Measurements from ENCODE around the gene METTL26. TPM values are rescaled to one million over a fixed set of nuclear protein-coding genes. Genes with fewer than 3 reads are reported as not detected.
A peak's percentile ranks its signal among the peaks of the same experiment; 100 is the strongest.

The METTL26 gene
- polyA plus RNA-seq, 1 experiment = 105 TPM

DNA sequence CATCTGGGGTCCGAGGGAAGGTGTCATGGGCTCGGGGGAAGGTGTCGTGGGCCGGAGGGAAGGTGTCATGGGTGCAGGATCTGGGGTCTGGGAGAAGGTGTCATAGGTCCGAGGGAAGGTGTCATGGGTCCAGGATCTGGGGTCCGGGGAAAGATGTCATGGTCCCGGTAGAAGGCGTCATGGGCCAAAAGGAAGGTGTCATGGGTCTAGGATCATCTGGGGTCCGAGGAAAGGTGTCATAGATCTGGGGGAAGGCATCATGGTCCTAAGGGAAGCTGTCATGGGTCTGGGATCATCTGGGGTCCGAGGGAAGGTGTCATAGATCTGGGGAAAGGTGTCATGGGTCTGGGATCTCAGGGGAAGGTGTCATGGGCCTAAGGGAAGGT lies 45.3 kb downstream of the METTL26 start:
- TF ChIP-seq, protein P1, sequence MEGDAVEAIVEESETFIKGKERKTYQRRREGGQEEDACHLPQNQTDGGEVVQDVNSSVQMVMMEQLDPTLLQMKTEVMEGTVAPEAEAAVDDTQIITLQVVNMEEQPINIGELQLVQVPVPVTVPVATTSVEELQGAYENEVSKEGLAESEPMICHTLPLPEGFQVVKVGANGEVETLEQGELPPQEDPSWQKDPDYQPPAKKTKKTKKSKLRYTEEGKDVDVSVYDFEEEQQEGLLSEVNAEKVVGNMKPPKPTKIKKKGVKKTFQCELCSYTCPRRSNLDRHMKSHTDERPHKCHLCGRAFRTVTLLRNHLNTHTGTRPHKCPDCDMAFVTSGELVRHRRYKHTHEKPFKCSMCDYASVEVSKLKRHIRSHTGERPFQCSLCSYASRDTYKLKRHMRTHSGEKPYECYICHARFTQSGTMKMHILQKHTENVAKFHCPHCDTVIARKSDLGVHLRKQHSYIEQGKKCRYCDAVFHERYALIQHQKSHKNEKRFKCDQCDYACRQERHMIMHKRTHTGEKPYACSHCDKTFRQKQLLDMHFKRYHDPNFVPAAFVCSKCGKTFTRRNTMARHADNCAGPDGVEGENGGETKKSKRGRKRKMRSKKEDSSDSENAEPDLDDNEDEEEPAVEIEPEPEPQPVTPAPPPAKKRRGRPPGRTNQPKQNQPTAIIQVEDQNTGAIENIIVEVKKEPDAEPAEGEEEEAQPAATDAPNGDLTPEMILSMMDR (IDR thresholded peaks at IDR 0.05; ENCODE audit: insufficient read depth, low read depth, low read length) = no peak
- H3K27me3 ChIP-seq (ENCODE audit: control insufficient read depth, insufficient read depth, low read length) = no peaks in the 10 kb centered on the region
- H3K36me3 ChIP-seq (ENCODE audit: control insufficient read depth, insufficient read depth, low read length) = peaks cover 4% of the 10 kb centered on the region; the same call in 1 of the 2 replicates
- peak overlapping the region; percentile 94 for H3K4me3 ChIP-seq (ENCODE audit: low read depth, low read length)
- CTCF ChIA-PET = interaction anchor here (1.0 kb wide), 1 partner anchor 14 kb away, joined by 4 read pairs; no protein-coding TSS in a partner anchor
- POLR2A ChIA-PET = no interaction called here
- no peak for DNase-seq (ENCODE audit: low read depth)

- CTCF ChIA-PET = interaction anchor here (1.0 kb wide), 1 partner anchor 15 kb away, joined by 4 read pairs; no protein-coding TSS in a partner anchor
- peaks cover 4% of the 10 kb centered on the region; the same call in 1 of the 2 replicates for H3K36me3 ChIP-seq (ENCODE audit: control insufficient read depth, insufficient read depth, low read length)
- DNase-seq (ENCODE audit: low read depth) = no peak
- POLR2A ChIA-PET = no interaction called here
- no peaks in the 10 kb centered on the region for H3K27me3 ChIP-seq (ENCODE audit: control insufficient read depth, insufficient read depth, low read length)
- TF ChIP-seq, protein P1 (IDR thresholded peaks at IDR 0.05; ENCODE audit: insufficient read depth, low read depth, low read length) = no peak
- H3K4me3 ChIP-seq (ENCODE audit: low read depth, low read length) = peak overlapping the region; percentile 94
Measured at GRCh38 chr16:590188-590814, 45.8 kb downstream of the METTL26 start.

GRCh38 chr16:589658-590187 lies 46.4 kb downstream of the METTL26 start, which contains the start of gene RAB40C:
RAB40C (plus strand) TSS chr16:590066; CDS start chr16:590292, 226 bp downstream.
- peaks cover 4% of the 10 kb centered on the region; the same call in 1 of the 2 replicates for H3K36me3 ChIP-seq (ENCODE audit: control insufficient read depth, insufficient read depth, low read length)
- DNase-seq (ENCODE audit: low read depth) = peak; percentile 68
- no peaks in the 10 kb centered on the region for H3K27me3 ChIP-seq (ENCODE audit: control insufficient read depth, insufficient read depth, low read length)
- CTCF ChIA-PET = interaction anchor here (1.0 kb wide), 1 partner anchor 15 kb away, joined by 4 read pairs; no protein-coding TSS in a partner anchor
- TF ChIP-seq, protein P1 (IDR thresholded peaks at IDR 0.05; ENCODE audit: insufficient read depth, low read depth, low read length) = peak; percentile 33
- POLR2A ChIA-PET = no interaction called here
- H3K4me3 ChIP-seq (ENCODE audit: low read depth, low read length) = peak within 1 kb of the TSS; percentile 94

DNA sequence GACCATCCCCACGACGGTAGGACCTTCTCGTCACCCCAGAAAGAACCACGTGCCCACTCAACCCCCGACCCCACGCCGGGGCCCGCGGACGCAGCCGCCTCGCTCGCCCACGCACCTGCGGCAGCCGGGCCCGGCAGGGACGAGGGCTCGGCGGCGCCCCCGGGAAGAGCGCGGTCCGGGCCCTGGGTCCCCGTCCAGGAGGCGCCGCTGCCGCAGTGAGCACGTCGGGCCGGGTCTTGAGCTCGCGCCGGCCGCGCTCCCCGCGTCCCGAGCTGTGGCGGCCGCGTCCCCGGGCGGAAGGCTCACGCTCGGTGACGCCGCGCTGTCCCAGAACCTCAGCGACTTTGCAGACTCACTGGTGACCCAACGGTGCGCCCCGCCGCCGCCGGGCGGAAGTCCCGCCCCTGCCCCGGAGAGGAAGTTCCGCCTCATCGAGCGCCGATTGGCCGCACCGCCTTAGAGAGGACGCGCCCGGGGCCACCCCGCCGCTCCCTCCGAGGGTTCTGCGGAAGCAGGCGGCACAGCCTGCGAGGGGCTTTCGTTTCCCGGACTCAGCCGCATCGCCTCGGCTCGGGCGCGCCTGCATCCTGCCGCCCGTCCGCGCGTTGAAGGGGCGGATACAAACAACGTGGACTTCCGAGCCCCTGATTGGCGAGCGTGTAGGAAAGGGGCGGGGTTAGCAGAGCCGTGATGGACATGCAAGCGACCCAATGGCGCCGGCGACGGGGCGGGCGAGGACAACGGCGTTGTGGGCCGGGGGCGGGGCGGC lies 47.0 kb downstream of the METTL26 start:
- Histone ChIP-seq H3K27me3 (ENCODE audit: control insufficient read depth, insufficient read depth, low read length) (no peaks in the 10 kb centered on the region), H3K4me3 (ENCODE audit: low read depth, low read length) (peak overlapping the region; percentile 91), H3K36me3 (ENCODE audit: control insufficient read depth, insufficient read depth, low read length) (peaks cover 2% of the 10 kb centered on the region; the same call in 1 of the 2 replicates)
- CTCF ChIA-PET = interaction anchor here (1.1 to 1.5 kb wide), 2 partner anchors 42 to 47 kb away, joined by 3 to 5 read pairs; partner anchors contain the start of gene METTL26
- DNase-seq (ENCODE audit: low read depth) = peak; percentile 51
- POLR2A ChIA-PET = no interaction called here
- TF ChIP-seq, protein P1 (IDR thresholded peaks at IDR 0.05; ENCODE audit: insufficient read depth, low read depth, low read length) = no peak

- TF ChIP-seq, protein P1 (IDR thresholded peaks at IDR 0.05; ENCODE audit: insufficient read depth, low read depth, low read length) = no peak
- ChIA-PET POLR2A (no interaction called here), CTCF (interaction anchor here (1.1 to 1.5 kb wide), 2 partner anchors 42 to 48 kb away, joined by 3 to 5 read pairs; partner anchors contain the start of gene METTL26)
- peaks cover 2% of the 10 kb centered on the region; the same call in 1 of the 2 replicates for H3K36me3 ChIP-seq (ENCODE audit: control insufficient read depth, insufficient read depth, low read length)
- peak overlapping the region; percentile 91 for H3K4me3 ChIP-seq (ENCODE audit: low read depth, low read length)
- no peak for DNase-seq (ENCODE audit: low read depth)
- H3K27me3 ChIP-seq (ENCODE audit: control insufficient read depth, insufficient read depth, low read length) = no peaks in the 10 kb centered on the region
Measured at GRCh38 chr16:588639-588888, 47.5 kb downstream of the METTL26 start.

All from BJ (cell line).